Glomerular endothelial cell (primary cell): ENCODE results near the gene HOXC6. TPM values are rescaled to one million over a fixed set of nuclear protein-coding genes. Genes with fewer than 3 reads are reported as not detected.
"Not testable (repeated sequence)": the region's sequence is repeated elsewhere in the genome, so short reads cannot be mapped to it uniquely, and the experiment has no call there.

ENCODE experiments used
- DNase-seq: peaks from one replicate; pipeline ENCODE4 v3.0.0-alpha.2; 2011; ENCODE audit warnings: low read depth, low spot score; ENCODE audit errors: extremely low read depth
- total RNA-seq: library from RNA; depleted of rRNA; stranded (reverse); fragments of >200 nt; gene quantifications from 2 replicates; pipeline ENCODE4 v1.2.3, GENCODE V29; 2015

Gene HOXC6
- total RNA-seq, 1 donor from 2014 or later, result 0.70 TPM

GRCh38 chr12:54077843-54078242 is 49.6 kb downstream of the HOXC6 start:
- DNase-seq, result not testable (repeated sequence)

- DNase-seq, result not testable (repeated sequence)
These were observed 50.9 kb downstream of the HOXC6 start for GRCh38 chr12:54079115-54079514.

Other genes with a start within 250 kb of the HOXC6 start
- gene HOXC13, start 89.6 kb upstream of the HOXC6 start, total RNA-seq, result not detected in 2 replicates
- not detected in 2 replicates for gene HOXC12, start 73.5 kb upstream of the HOXC6 start, total RNA-seq
- 0.23 TPM in 1 of 2 replicates, not detected in the other for gene HOXC11, start 55.3 kb upstream of the HOXC6 start, total RNA-seq
- 0.12 TPM in 1 of 2 replicates, not detected in the other for gene HOTAIR, start 53.5 kb upstream of the HOXC6 start, total RNA-seq
- gene HOXC10, start 43.3 kb upstream of the HOXC6 start, total RNA-seq, result 1.2 and 6.1 TPM in 2 replicates
- 4.0 and 5.7 TPM in 2 replicates for gene HOXC9, start 28.3 kb upstream of the HOXC6 start, total RNA-seq
- 0.15 and 0.82 TPM in 2 replicates for gene HOXC8, start 19.5 kb upstream of the HOXC6 start, total RNA-seq
- gene HOXC5, start 4.6 kb downstream of the HOXC6 start, total RNA-seq, result 0.12 TPM in 1 of 2 replicates, not detected in the other
- gene HOXC4, start 25.4 kb downstream of the HOXC6 start, total RNA-seq, result 0.10 and 0.47 TPM in 2 replicates
- 16.3 and 19.0 TPM in 2 replicates for gene SMUG1, start 160.5 kb downstream of the HOXC6 start, total RNA-seq